ENCODE measurements around the gene TMEM53. TPM values are rescaled to one million over a fixed set of nuclear protein-coding genes. Genes with fewer than 3 reads are reported as not detected.

The TMEM53 gene
- total RNA-seq, 1 experiment from 2014 or later = 9.3 TPM

GRCh38 chr1:44640200-44640853 is 34.0 kb downstream of the TMEM53 start:
- no peak overlapping the region for H3K4me2 ChIP-seq (ENCODE audit: low read length)
- H3K4me1 ChIP-seq (ENCODE audit: insufficient read depth, low read length) = peaks cover 11% of the 10 kb centered on the region
- H3K4me3 ChIP-seq (ENCODE audit: low read length) = no peak overlapping the region
- H3K27me3 ChIP-seq (ENCODE audit: low read length) = no peaks in the 10 kb centered on the region
- no peak for TF ChIP-seq EZH2 (IDR thresholded peaks at IDR 0.05; ENCODE audit: low read length, unreplicated experiment)
- no peak overlapping the region for H3K27ac ChIP-seq (ENCODE audit: low read length)
- DNase-seq (no peak), ATAC-seq (no peak)
- H3K79me2 ChIP-seq (ENCODE audit: low read length) = no peaks in the 10 kb centered on the region
- no peaks in the 10 kb centered on the region for H3K9me2 ChIP-seq (replicated peaks; ENCODE audit: low read length)
- no peaks in the 10 kb centered on the region for H3K9me3 ChIP-seq (ENCODE audit: low read length)
- POLR2A ChIA-PET (ENCODE audit: unreplicated experiment) = no interaction called here
- no TSS peak for BruUV-seq (replicated peaks)
- no peak overlapping the region for H3K9ac ChIP-seq (ENCODE audit: low read length)
- H3K36me3 ChIP-seq (ENCODE audit: low read depth, low read length) = peaks cover 18% of the 10 kb centered on the region; the same call in 1 of the 2 replicates
- no peaks in the 10 kb centered on the region for H4K20me1 ChIP-seq (ENCODE audit: low read length)
- intact Hi-C loops (cut with micrococcal nuclease) = no loop called here
- H3F3A ChIP-seq (ENCODE audit: low read length, unreplicated experiment) = no peaks in the 10 kb centered on the region
- CTCF ChIA-PET = no interaction called here
- no peak overlapping the region for H2AFZ ChIP-seq (ENCODE audit: low read length)

GRCh38 chr1:44637702-44638411 is 36.4 kb downstream of the TMEM53 start:
- Histone ChIP-seq H4K20me1 (ENCODE audit: low read length) (no peaks in the 10 kb centered on the region), H3K4me3 (ENCODE audit: low read length) (no peak overlapping the region), H3F3A (ENCODE audit: low read length, unreplicated experiment) (no peaks in the 10 kb centered on the region), H3K4me1 (ENCODE audit: insufficient read depth, low read length) (peaks cover 16% of the 10 kb centered on the region), H3K27ac (ENCODE audit: low read length) (no peak overlapping the region), H2AFZ (ENCODE audit: low read length) (no peak overlapping the region), H3K9me3 (ENCODE audit: low read length) (no peaks in the 10 kb centered on the region), H3K79me2 (ENCODE audit: low read length) (peaks cover 17% of the 10 kb centered on the region), H3K9ac (ENCODE audit: low read length) (no peak overlapping the region), H3K4me2 (ENCODE audit: low read length) (no peak overlapping the region), H3K9me2 (replicated peaks; ENCODE audit: low read length) (no peaks in the 10 kb centered on the region), H3K36me3 (ENCODE audit: low read depth, low read length) (peaks cover 27% of the 10 kb centered on the region; the same call in 1 of the 2 replicates), H3K27me3 (ENCODE audit: low read length) (no peaks in the 10 kb centered on the region)
- POLR2A ChIA-PET (ENCODE audit: unreplicated experiment) = no interaction called here
- DNase-seq (no peak), ATAC-seq (no peak)
- intact Hi-C loops (cut with micrococcal nuclease) = loop anchor here (2.0 kb wide), 1 partner anchor 67 kb away; no protein-coding TSS in a partner anchor
- TF ChIP-seq EZH2phosphoT487 (IDR thresholded peaks at IDR 0.05; ENCODE audit: borderline replicate concordance, low read length) (no peak), CTCF (conservative IDR thresholded peaks at IDR 0.05; ENCODE audit: low read depth, low read length) (no peak), EZH2 (IDR thresholded peaks at IDR 0.05; ENCODE audit: low read length, unreplicated experiment) (no peak)
- CTCF ChIA-PET = no interaction called here
- no TSS peak for BruUV-seq (replicated peaks)

GRCh38 chr1:44636688-44637598 is 37.3 kb downstream of the TMEM53 start:
- ChIA-PET CTCF (no interaction called here), POLR2A (ENCODE audit: unreplicated experiment) (no interaction called here)
- no peak overlapping the region for H3K9ac ChIP-seq (ENCODE audit: low read length)
- H3K4me1 ChIP-seq (ENCODE audit: insufficient read depth, low read length) = peaks cover 21% of the 10 kb centered on the region
- 0 out of 2 replicates have a peak overlapping the region, but pooled peaks have one; percentile 11 for H3K27ac ChIP-seq (ENCODE audit: low read length)
- no peak overlapping the region for H2AFZ ChIP-seq (ENCODE audit: low read length)
- intact Hi-C loops (cut with micrococcal nuclease) = loop anchor here (2.0 kb wide), 1 partner anchor 66 kb away; no protein-coding TSS in a partner anchor
- no peaks in the 10 kb centered on the region for H3K27me3 ChIP-seq (ENCODE audit: low read length)
- peak; percentile 45 for ATAC-seq
- H3K9me3 ChIP-seq (ENCODE audit: low read length) = no peaks in the 10 kb centered on the region
- DNase-seq = peak; percentile 65
- no peaks in the 10 kb centered on the region for H4K20me1 ChIP-seq (ENCODE audit: low read length)
- H3K36me3 ChIP-seq (ENCODE audit: low read depth, low read length) = peaks cover 27% of the 10 kb centered on the region; the same call in 1 of the 2 replicates
- H3K79me2 ChIP-seq (ENCODE audit: low read length) = peaks cover 22% of the 10 kb centered on the region
- TF ChIP-seq EZH2 (IDR thresholded peaks at IDR 0.05; ENCODE audit: low read length, unreplicated experiment) = no peak
- TF ChIP-seq EZH2phosphoT487 (IDR thresholded peaks at IDR 0.05; ENCODE audit: borderline replicate concordance, low read length) = no peak
- no peak for TF ChIP-seq CTCF (conservative IDR thresholded peaks at IDR 0.05; ENCODE audit: low read depth, low read length)
- no TSS peak for BruUV-seq (replicated peaks)
- H3K4me3 ChIP-seq (ENCODE audit: low read length) = no peak overlapping the region
- H3K9me2 ChIP-seq (replicated peaks; ENCODE audit: low read length) = no peaks in the 10 kb centered on the region
- no peaks in the 10 kb centered on the region for H3F3A ChIP-seq (ENCODE audit: low read length, unreplicated experiment)
- 0 out of 2 replicates have a peak overlapping the region, but pooled peaks have one; percentile 12 for H3K4me2 ChIP-seq (ENCODE audit: low read length)
